Measurements from ENCODE around the gene CDH19. TPM values are rescaled to one million over a fixed set of nuclear protein-coding genes. Genes with fewer than 3 reads are reported as not detected.

The CDH19 gene
- total RNA-seq, 4 donors from 2014 or later = 24.9 to 51.1 (median 38.8) TPM

DNA sequence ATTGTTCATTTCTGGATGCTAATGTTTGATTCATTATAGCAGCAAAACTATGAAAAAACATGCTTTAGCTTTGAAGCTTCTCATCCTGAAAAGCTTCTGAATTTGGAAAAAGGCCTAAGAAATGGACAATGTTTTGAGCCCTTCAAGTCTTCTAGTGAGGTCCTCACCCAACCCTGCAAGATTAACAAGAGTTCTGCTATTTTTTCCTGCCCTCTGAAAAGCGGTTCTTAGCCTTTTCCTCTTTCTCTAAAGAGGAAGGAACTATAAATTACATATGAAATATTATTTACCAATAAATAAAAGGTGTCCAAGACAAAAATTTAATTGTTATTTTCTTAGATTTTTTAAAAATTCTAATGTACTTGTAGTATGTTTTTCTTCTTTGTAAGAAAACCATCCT, 19.9 kb upstream of the CDH19 start:
- no peaks in the 10 kb centered on the region for H3K27me3 ChIP-seq
- H3K36me3 ChIP-seq = no peaks in the 10 kb centered on the region
- WGBS, 2 donors (ENCODE audit: low coverage in 1 of 2) = 43 to 73% methylated on average over 1 of the region's 1 CpG
- no peak for TF ChIP-seq POLR2A (IDR thresholded peaks at IDR 0.05)
- TF ChIP-seq, protein P1, sequence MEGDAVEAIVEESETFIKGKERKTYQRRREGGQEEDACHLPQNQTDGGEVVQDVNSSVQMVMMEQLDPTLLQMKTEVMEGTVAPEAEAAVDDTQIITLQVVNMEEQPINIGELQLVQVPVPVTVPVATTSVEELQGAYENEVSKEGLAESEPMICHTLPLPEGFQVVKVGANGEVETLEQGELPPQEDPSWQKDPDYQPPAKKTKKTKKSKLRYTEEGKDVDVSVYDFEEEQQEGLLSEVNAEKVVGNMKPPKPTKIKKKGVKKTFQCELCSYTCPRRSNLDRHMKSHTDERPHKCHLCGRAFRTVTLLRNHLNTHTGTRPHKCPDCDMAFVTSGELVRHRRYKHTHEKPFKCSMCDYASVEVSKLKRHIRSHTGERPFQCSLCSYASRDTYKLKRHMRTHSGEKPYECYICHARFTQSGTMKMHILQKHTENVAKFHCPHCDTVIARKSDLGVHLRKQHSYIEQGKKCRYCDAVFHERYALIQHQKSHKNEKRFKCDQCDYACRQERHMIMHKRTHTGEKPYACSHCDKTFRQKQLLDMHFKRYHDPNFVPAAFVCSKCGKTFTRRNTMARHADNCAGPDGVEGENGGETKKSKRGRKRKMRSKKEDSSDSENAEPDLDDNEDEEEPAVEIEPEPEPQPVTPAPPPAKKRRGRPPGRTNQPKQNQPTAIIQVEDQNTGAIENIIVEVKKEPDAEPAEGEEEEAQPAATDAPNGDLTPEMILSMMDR (IDR thresholded peaks at IDR 0.05) = no peak
- TF ChIP-seq EP300 (IDR thresholded peaks at IDR 0.05) = no peak
- no peak for TF ChIP-seq POLR2AphosphoS5 (IDR thresholded peaks at IDR 0.05)
- H3K27ac ChIP-seq = no peak overlapping the region
- ATAC-seq = no peak
- H3K9me3 ChIP-seq = no peaks in the 10 kb centered on the region
- H3K4me3 ChIP-seq = no peak overlapping the region
- no peaks in the 10 kb centered on the region for H3K4me1 ChIP-seq

DNA sequence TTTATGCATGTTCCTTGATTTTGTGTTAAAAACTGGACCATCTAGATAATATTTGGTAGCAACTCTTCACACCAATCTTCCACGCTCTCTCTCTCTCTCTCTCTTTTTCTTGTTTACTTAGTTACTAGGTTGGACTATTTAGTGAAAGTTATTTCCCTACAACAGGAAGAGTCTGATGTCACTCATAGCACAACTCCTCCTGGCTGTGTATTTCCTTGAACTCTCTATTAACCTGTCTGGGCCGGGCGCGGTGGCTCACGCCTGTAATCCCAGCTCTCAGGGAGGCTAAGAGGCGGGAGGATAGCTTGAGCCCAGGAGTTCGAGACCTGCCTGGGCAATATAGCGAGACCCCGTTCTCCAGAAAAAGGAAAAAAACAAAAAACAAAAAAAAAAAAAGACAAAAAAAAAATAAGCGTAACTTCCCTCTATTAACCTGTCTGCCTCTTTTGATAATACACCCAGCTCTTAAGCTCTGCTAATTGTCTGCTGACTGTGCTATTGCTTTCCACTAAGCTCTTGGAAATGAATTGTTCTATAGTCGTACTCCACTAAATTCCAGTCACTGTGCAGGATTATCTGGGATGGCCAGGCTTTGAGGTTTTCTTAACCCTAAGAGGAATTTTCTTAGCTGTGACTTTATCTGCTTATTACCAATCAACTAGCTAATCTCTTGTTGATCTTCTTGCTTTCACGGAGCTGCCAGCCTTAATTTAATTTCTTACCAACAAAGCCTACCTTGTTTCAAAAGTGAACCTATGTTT, 18.1 kb upstream of the CDH19 start:
- H3K27me3 ChIP-seq = no peaks in the 10 kb centered on the region
- 84 to 86% methylated on average over 4 of the region's 12 CpGs for WGBS, 2 donors (ENCODE audit: low coverage in 1 of 2)
- no peaks in the 10 kb centered on the region for H3K36me3 ChIP-seq
- no peaks in the 10 kb centered on the region for H3K4me1 ChIP-seq
- no peak for ATAC-seq
- no peak overlapping the region for H3K4me3 ChIP-seq
- no peaks in the 10 kb centered on the region for H3K9me3 ChIP-seq
- TF ChIP-seq, protein P1 (IDR thresholded peaks at IDR 0.05) = no peak
- no peak for TF ChIP-seq POLR2A (IDR thresholded peaks at IDR 0.05)
- TF ChIP-seq POLR2AphosphoS5 (IDR thresholded peaks at IDR 0.05) = no peak
- no peak for TF ChIP-seq EP300 (IDR thresholded peaks at IDR 0.05)
- no peak overlapping the region for H3K27ac ChIP-seq

DNA sequence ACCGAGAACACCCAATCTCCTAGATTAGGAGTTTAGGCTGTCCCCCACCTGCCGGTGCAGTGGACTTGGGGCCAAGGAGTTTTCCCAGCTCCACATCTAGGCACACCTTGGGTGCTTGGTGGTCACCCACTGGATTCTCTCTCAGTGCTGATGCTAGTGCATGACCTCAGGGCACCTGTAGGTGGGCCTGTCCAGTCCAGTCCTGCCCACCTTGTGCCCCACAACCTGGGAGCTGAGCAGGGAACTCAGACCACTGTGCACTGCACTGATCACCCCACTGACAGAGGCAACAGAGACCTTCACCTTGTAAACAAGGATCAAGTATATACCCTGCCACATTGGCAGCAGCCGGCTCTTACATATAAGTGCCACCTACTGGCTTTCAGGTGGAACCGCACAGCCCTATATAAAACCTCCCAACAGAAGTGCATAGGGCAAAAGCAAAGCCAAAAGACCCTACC, 12.7 kb upstream of the CDH19 start:
- 0% methylated on average over 1 of the region's 4 CpGs; no CpG with 5 or more reads in 1 of the 2 donors for WGBS, 2 donors (ENCODE audit: low coverage in 1 of 2)
- no peak for ATAC-seq
- no peaks in the 10 kb centered on the region for H3K9me3 ChIP-seq
- H3K36me3 ChIP-seq = no peaks in the 10 kb centered on the region
- no peaks in the 10 kb centered on the region for H3K4me1 ChIP-seq
- H3K27ac ChIP-seq = no peak overlapping the region
- no peak for TF ChIP-seq POLR2A (IDR thresholded peaks at IDR 0.05)
- TF ChIP-seq POLR2AphosphoS5 (IDR thresholded peaks at IDR 0.05) = no peak
- TF ChIP-seq, protein P1 (IDR thresholded peaks at IDR 0.05) = no peak
- TF ChIP-seq EP300 (IDR thresholded peaks at IDR 0.05) = no peak
- no peaks in the 10 kb centered on the region for H3K27me3 ChIP-seq
- no peak overlapping the region for H3K4me3 ChIP-seq

DNA sequence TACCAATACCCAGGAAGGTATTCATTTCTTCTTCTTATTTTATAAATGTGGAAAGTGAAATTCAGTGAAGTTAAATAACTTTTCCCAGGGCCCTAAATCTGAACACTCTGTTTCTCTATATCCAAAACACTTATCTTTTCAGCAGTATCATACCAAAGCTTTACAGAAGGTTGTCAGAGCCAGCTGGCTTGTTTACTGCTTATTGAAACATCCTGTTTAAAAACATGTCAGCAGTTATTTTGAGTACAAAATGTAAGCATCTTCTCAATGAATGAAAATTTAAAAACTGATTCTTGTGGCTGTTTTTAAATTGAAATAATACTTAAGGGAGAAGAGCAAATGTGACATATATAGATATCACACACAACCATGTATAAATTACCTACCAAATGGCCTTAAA, 11.3 kb upstream of the CDH19 start:
- TF ChIP-seq, protein P1 (IDR thresholded peaks at IDR 0.05) = no peak
- TF ChIP-seq POLR2A (IDR thresholded peaks at IDR 0.05) = no peak
- no peak for TF ChIP-seq EP300 (IDR thresholded peaks at IDR 0.05)
- TF ChIP-seq POLR2AphosphoS5 (IDR thresholded peaks at IDR 0.05) = no peak
- no peak for ATAC-seq
- no peaks in the 10 kb centered on the region for H3K4me1 ChIP-seq
- no peaks in the 10 kb centered on the region for H3K27me3 ChIP-seq
- no peaks in the 10 kb centered on the region for H3K9me3 ChIP-seq
- H3K4me3 ChIP-seq = no peak overlapping the region
- H3K36me3 ChIP-seq = no peaks in the 10 kb centered on the region
- no peak overlapping the region for H3K27ac ChIP-seq

DNA sequence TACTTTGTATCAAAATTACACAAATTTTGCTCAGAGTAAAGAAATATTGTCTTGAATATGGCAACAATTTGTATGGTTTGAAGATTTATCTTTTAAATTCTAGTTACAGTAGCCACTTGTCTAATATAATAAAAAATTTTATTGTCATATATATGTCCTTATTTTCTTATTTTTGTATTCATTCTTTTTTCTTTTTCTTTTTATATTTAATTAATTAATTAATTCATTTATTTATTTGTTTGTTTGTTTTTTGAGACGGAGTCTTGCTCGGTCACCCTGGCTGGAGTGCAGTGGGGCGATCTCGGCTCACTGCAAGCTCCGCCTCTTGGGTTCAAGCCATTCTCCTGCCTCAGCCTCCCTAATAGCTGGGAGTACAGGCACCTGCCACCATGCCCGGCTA, 3.7 kb upstream of the CDH19 start:
- ATAC-seq = no peak
- Histone ChIP-seq H3K4me1 (no peaks in the 10 kb centered on the region), H3K27ac (no peak overlapping the region), H3K36me3 (no peaks in the 10 kb centered on the region), H3K9me3 (no peaks in the 10 kb centered on the region), H3K27me3 (no peaks in the 10 kb centered on the region), H3K4me3 (no peak overlapping the region)
- no peak for TF ChIP-seq POLR2AphosphoS5 (IDR thresholded peaks at IDR 0.05)
- no peak for TF ChIP-seq POLR2A (IDR thresholded peaks at IDR 0.05)
- TF ChIP-seq EP300 (IDR thresholded peaks at IDR 0.05) = no peak
- TF ChIP-seq, protein P1 (IDR thresholded peaks at IDR 0.05) = no peak
- WGBS, 2 donors (ENCODE audit: low coverage in 1 of 2) = 96% methylated on average over 6 of the region's 6 CpGs; no CpG with 5 or more reads in 1 of the 2 donors
